Testis (tissue), 3 donors: Measurements from ENCODE around the gene NUP93. TPM values are rescaled to one million over a fixed set of nuclear protein-coding genes. Genes with fewer than 3 reads are reported as not detected.

Experiments used
- DNase-seq: peaks from one replicate; pipeline ENCODE4 v3.0.0-alpha.2; 2019
- H3K27ac ChIP-seq, 2 donors: fragments of 200-600 bp; sonication (generic); one replicate each; pipeline ENCODE4 v1.5.1; 2019
- H3K27me3 ChIP-seq: fragments of 200-600 bp; sonication (generic); one replicate; pipeline ENCODE4 v1.5.1; 2019
- H3K36me3 ChIP-seq: fragments of 200-600 bp; sonication (generic); one replicate; pipeline ENCODE4 v1.5.1; 2017; ENCODE audit warnings: low read depth; ENCODE audit errors: missing control alignments
- H3K4me1 ChIP-seq: fragments of 200-600 bp; sonication (generic); one replicate; pipeline ENCODE4 v1.5.1; 2019
- H3K4me3 ChIP-seq, 2 donors: fragments of 200-600 bp; sonication (generic); one replicate each; pipeline ENCODE4 v1.5.1; 2017 to 2019
- H3K9me3 ChIP-seq: fragments of 200-600 bp; sonication (generic); one replicate; pipeline ENCODE4 v1.5.1; 2017
- POLR2A ChIP-seq: fragments of 450-650 bp; IDR thresholded peaks from one replicate; pipeline ENCODE4 v1.6.1; 2017; ENCODE audit warnings: antibody characterized with exemption, mild to moderate bottlenecking, moderate library complexity
- WGBS, 2 donors: methylation state at CpG; one replicate each; pipeline ENCODE4 v1.1.5; 2018; 5-methylcytosine and 5-hydroxymethylcytosine counted together
- intact Hi-C: fragments of 100-400 bp; cut with DNase I; formaldehyde crosslinking; loops from one replicate; pipeline ENCODE4 v1.15.1; 2023; ENCODE audit warnings: low total_unique reads
- polyA plus RNA-seq: library from polyadenylated mRNA; stranded (reverse); fragments of 350-450 nt; fragmentation: Illumina TruSeq; extraction: RNeasy Lipid Tissue Mini Kit (QIAGEN cat#74804); gene quantifications from one replicate; pipeline ENCODE4 v1.2.3, GENCODE V29; 2014; ENCODE audit warnings: low read depth, low replicate concordance; ENCODE audit not compliant: insufficient read depth
- total RNA-seq, 2 donors: library from RNA; depleted of rRNA; stranded (reverse); fragments of >200 nt; gene quantifications; one replicate each; pipeline ENCODE4 v1.2.3, GENCODE V29; 2016
- TF ChIP-seq, protein P1 (sequence below), 3 experiments: fragments of 450-650 bp in 2 of 3; fragments of 200-600 bp in 1 of 3; sonication (generic) in 1 of 3; IDR thresholded peaks; one replicate each; pipeline ENCODE4 v1.5.1; 2016 to 2019; ENCODE audit warnings: antibody characterized with exemption in 3 of 3, mild to moderate bottlenecking in 2 of 3, moderate library complexity in 1 of 3

The NUP93 gene
- total and polyA plus RNA-seq, 3 donors from 2014 or later, result 94.2 to 147 (median 102) TPM

DNA sequence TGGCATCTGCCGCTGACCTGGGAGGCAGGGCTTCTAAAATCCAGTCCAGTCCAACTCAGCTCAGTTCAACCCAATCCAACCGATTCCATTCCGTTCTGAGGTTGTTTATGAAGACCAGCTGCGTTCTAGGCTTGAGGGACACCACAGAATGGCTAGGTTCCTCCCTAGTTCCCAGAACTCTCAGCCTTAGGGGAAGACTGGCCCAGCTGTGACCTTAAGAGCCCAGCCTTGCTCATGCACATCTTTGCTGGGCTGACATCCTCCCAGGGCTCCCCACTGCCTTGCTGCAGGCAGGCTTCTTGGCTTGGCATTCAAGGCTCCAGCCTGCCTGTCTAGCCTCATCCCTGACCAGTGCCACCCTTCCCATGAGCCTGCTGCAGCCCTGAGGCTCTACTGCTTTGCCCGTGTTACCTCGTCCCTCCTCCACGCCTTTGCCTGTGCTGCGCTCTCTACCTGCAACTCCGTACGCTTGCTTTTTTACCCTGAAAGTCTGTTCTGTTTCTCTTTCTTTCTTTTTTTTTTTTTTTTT, 143.0 kb downstream of the NUP93 start:
- TF ChIP-seq POLR2A, result no peak
- TF ChIP-seq, protein P1, sequence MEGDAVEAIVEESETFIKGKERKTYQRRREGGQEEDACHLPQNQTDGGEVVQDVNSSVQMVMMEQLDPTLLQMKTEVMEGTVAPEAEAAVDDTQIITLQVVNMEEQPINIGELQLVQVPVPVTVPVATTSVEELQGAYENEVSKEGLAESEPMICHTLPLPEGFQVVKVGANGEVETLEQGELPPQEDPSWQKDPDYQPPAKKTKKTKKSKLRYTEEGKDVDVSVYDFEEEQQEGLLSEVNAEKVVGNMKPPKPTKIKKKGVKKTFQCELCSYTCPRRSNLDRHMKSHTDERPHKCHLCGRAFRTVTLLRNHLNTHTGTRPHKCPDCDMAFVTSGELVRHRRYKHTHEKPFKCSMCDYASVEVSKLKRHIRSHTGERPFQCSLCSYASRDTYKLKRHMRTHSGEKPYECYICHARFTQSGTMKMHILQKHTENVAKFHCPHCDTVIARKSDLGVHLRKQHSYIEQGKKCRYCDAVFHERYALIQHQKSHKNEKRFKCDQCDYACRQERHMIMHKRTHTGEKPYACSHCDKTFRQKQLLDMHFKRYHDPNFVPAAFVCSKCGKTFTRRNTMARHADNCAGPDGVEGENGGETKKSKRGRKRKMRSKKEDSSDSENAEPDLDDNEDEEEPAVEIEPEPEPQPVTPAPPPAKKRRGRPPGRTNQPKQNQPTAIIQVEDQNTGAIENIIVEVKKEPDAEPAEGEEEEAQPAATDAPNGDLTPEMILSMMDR (IDR thresholded peaks at IDR 0.05), result no peak
- no peaks in the 10 kb centered on the region for H3K27me3 ChIP-seq
- H3K4me1 ChIP-seq, result no peaks in the 10 kb centered on the region
- H3K9me3 ChIP-seq, result no peaks in the 10 kb centered on the region
- no peak overlapping the region for H3K27ac ChIP-seq
- 90 to 94% methylated on average over 10 of the region's 10 CpGs for WGBS, 2 donors
- H3K4me3 ChIP-seq, result no peak overlapping the region
- intact Hi-C loops, result no loop called here
- H3K36me3 ChIP-seq, result no peaks in the 10 kb centered on the region
- DNase-seq, result no peak

DNA sequence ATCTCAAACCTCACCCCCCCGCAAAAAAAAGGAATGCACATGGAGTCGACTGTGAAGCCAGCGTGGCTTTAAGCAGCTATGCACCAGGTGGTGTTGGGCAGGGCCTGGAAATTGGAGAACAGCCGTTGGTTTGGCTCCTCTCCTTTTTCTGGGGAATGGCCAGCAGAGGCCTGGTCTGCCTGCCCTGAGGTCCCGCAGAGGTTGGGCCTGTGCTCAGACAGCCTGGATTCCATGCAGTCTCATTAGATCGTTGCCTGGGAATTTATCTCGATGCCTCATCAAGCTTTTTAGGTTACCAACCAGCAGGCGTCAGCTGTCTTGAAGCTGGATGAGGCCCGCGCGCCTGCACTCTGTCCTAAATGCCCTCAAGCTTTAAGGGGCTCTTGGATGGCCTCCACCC, 144.9 kb downstream of the NUP93 start:
- Histone ChIP-seq H3K36me3 (no peaks in the 10 kb centered on the region), H3K27ac (no peak overlapping the region), H3K9me3 (no peaks in the 10 kb centered on the region), H3K27me3 (no peaks in the 10 kb centered on the region), H3K4me3 (no peak overlapping the region), H3K4me1 (no peaks in the 10 kb centered on the region)
- whole genome bisulfite sequencing, 2 donors, result 59 to 71% methylated on average over 7 to 11 of the region's 11 CpGs
- intact Hi-C loops, result no loop called here
- DNase-seq, result peak; percentile 24
- no peak for TF ChIP-seq POLR2A
- TF ChIP-seq, protein P1 (IDR thresholded peaks at IDR 0.05), result no peak

DNA sequence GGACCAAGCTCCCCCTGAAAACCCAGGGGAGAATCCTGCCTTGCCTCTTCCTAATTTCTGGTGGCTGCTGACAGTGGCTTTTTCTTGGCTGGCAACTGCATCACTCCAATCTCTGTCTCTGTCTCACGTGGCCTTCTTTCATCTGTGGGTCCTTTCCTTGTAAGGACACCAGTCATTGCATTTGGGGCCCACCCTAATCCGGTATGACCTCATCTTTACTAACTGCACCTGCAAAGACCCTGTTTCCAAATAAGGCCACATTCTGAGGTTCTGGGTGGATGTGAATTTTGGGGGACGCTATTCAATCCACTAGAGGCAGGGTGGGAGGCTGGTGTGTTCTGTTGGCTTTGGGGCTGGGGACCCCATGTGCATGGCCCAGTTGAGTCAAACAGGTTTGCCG, 146.1 kb downstream of the NUP93 start:
- TF ChIP-seq, protein P1 (IDR thresholded peaks at IDR 0.05), result no peak
- no peak for TF ChIP-seq POLR2A
- Histone ChIP-seq H3K27me3 (no peaks in the 10 kb centered on the region), H3K27ac (no peak overlapping the region), H3K4me1 (no peaks in the 10 kb centered on the region), H3K9me3 (no peaks in the 10 kb centered on the region), H3K4me3 (no peak overlapping the region), H3K36me3 (no peaks in the 10 kb centered on the region)
- 88 to 90% methylated on average over 3 to 4 of the region's 4 CpGs for WGBS, 2 donors
- DNase-seq, result no peak
- intact Hi-C loops, result no loop called here

DNA sequence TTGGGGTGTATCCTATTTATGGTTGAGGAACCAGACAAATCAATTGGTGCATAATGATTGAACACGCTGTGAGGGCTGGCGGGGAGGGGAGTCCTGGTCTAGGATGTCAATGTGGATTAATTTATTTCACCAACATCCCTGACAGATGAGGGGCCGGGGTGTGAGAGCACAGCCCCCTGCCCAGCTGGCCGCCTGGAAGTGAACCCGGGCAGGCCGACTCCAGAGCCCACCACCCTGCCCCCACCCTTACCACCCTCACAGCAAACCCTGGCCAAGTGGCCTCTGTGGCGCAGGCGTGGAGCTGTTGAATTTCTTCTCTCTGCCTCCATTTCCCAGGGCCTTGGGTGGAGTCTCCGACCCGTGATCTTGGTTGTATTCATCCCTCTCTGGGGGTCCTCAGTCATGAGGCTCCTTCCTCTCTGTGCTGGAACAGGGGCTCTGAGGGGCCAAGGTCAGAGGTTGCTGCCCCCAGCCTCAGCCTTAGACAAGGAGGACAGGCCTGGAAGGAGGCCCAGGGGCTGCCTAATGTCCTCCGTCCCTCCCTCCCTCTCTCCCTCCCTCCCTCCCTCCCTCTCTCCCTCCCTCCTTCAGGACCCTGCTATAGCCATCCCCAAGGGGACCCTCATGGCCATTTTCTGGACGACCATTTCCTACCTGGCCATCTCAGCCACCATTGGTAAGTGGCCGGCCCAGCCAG, 147.7 kb downstream of the NUP93 start:
- TF ChIP-seq, protein P1 (IDR thresholded peaks at IDR 0.05), result no peak
- TF ChIP-seq POLR2A, result no peak
- no peak overlapping the region for H3K27ac ChIP-seq

More for the DNA sequence above, 147.7 kb downstream of the NUP93 start:
- Histone ChIP-seq H3K9me3 (no peaks in the 10 kb centered on the region), H3K4me3 (no peak overlapping the region), H3K4me1 (no peaks in the 10 kb centered on the region), H3K27me3 (no peaks in the 10 kb centered on the region), H3K36me3 (no peaks in the 10 kb centered on the region)
- DNase-seq, result no peak
- intact Hi-C loops, result no loop called here
- 92 to 95% methylated on average over 12 to 13 of the region's 13 CpGs for WGBS, 2 donors
